HCT116 (cell line): ENCODE results near the gene AADACL4. TPM values are rescaled to one million over a fixed set of nuclear protein-coding genes. Genes with fewer than 3 reads are reported as not detected.

ENCODE experiments used
- ATAC-seq: fragments of 200-7000 bp; cut with Tn5 transposase; 2 replicates; pipeline ENCODE4 v1.9.1; 2020; ENCODE audit warnings: mild to moderate bottlenecking, moderate library complexity
- BruUV-seq: library from RNA; stranded (reverse); fragments of 400-500 nt; replicated peaks from 2 replicates; lab custom pipeline; 2021; lab: Mats Ljungman, UMichigan
- CTCF ChIA-PET: fragments of 300-600 bp; sonication (Branson Sonifier 250); formaldehyde crosslinking; loops from one replicate; lab custom pipeline; 2021; ENCODE audit warnings: antibody characterized with exemption; lab: Charles Lee
- POLR2A ChIA-PET: fragments of 300-600, 350-600 bp; sonication (Branson Sonifier 250); formaldehyde crosslinking; loops from one replicate; lab custom pipeline; 2021; ENCODE audit warnings: antibody characterized with exemption; lab: Charles Lee
- RAD21 ChIA-PET, 2 experiments: fragments of 300-600 bp; sonication (Branson Sonifier 250); formaldehyde crosslinking; loops; one replicate each; lab custom pipeline; 2023; ENCODE audit warnings: low total read pairs in 2 of 2; ENCODE audit not compliant: uncharacterized antibody in 2 of 2, unreplicated experiment in 2 of 2, low non-redundant PET in 1 of 2; lab: Charles Lee
- DNase-seq: peaks from one replicate; pipeline ENCODE4 v3.0.0-alpha.2; 2010; ENCODE audit warnings: low read depth, low spot score
- H2AFZ ChIP-seq: fragments of 200-600 bp; shearing (Covaris generic), sonication (generic); 2 replicates; pipeline ENCODE4 v1.6.1; 2017; ENCODE audit warnings: low read depth, mixed run types, mixed read lengths, antibody characterized with exemption, low read length; ENCODE audit not compliant: poor library complexity, severe bottlenecking
- H3K27ac ChIP-seq: 2 replicates; pipeline ENCODE4 v1.5.1; 2012; ENCODE audit warnings: low read depth, low read length
- H3K27me3 ChIP-seq: fragments of 200-600 bp; sonication (generic); 2 replicates; pipeline ENCODE4 v1.6.1; 2016; ENCODE audit warnings: mixed run types, low read length, mixed read lengths; ENCODE audit not compliant: insufficient read depth
- H3K36me3 ChIP-seq, 2 experiments: fragments of 200-500 bp in 1 of 2; fragments of 200-600 bp in 1 of 2; sonication (Bioruptor generic) in 1 of 2; sonication (generic) in 1 of 2; 2 replicates each; pipeline versions ENCODE4 v1.5.1 to v1.6.1; 2014 to 2016; ENCODE audit warnings: low read length in 2 of 2, inconsistent platforms in 1 of 2, mixed read lengths in 1 of 2, mixed run types in 1 of 2; ENCODE audit not compliant: insufficient read depth in 2 of 2, control insufficient read depth in 1 of 2
- H3K4me1 ChIP-seq, 2 experiments: fragments of 200-600 bp in 1 of 2; sonication (generic) in 1 of 2; 2 replicates each; pipeline versions ENCODE4 v1.5.1 to v1.6.1; 2012 to 2017; ENCODE audit warnings: low read length in 2 of 2, inconsistent platforms in 1 of 2, mild to moderate bottlenecking in 1 of 2, mixed read lengths in 1 of 2, mixed run types in 1 of 2, moderate library complexity in 1 of 2; ENCODE audit not compliant: insufficient read depth in 2 of 2, control insufficient read depth in 1 of 2
- H3K4me2 ChIP-seq: fragments of 200-600 bp; sonication (generic); 2 replicates; pipeline ENCODE4 v1.6.1; 2017; ENCODE audit warnings: mixed run types, low read length, mixed read lengths
- H3K4me3 ChIP-seq, 2 experiments: fragments of 200-600 bp in 1 of 2; sonication (generic) in 1 of 2; replicated peaks in 1 of 2; 2 replicates each; pipeline ENCODE4 v1.5.1; 2011 to 2016; ENCODE audit warnings: low read length in 2 of 2, control low read depth in 1 of 2, low read depth in 1 of 2, mild to moderate bottlenecking in 1 of 2, mixed read lengths in 1 of 2, mixed run types in 1 of 2
- H3K79me2 ChIP-seq: fragments of 200-600 bp; sonication (generic); 2 replicates; pipeline ENCODE4 v1.6.1; 2017; ENCODE audit warnings: mild to moderate bottlenecking, mixed run types, low read length, moderate library complexity, mixed read lengths; ENCODE audit not compliant: insufficient read depth
- H3K9ac ChIP-seq: fragments of 200-600 bp; sonication (generic); 2 replicates; pipeline ENCODE4 v1.6.1; 2016; ENCODE audit warnings: low read length, mixed read lengths
- H3K9me2 ChIP-seq: fragments of 200-600 bp; sonication (generic), shearing (Covaris generic); 2 replicates; pipeline ENCODE4 v1.6.1; 2017; ENCODE audit warnings: mixed run types, mild to moderate bottlenecking, moderate library complexity; ENCODE audit not compliant: insufficient read depth
- H3K9me3 ChIP-seq, 2 experiments: fragments of 200-500 bp in 1 of 2; fragments of 200-600 bp in 1 of 2; sonication (Bioruptor generic) in 1 of 2; sonication (generic) in 1 of 2; 2 replicates each; pipeline ENCODE4 v1.6.1; 2014 to 2017; ENCODE audit warnings: low read length in 2 of 2, mixed read lengths in 2 of 2, inconsistent platforms in 1 of 2, low read depth in 1 of 2, mild to moderate bottlenecking in 1 of 2, mixed run types in 1 of 2, moderate library complexity in 1 of 2; ENCODE audit not compliant: control insufficient read depth in 1 of 2, insufficient read depth in 1 of 2
- H4K20me1 ChIP-seq: fragments of 200-600 bp; sonication (generic), shearing (Covaris generic); 2 replicates; pipeline ENCODE4 v1.6.1; 2017; ENCODE audit warnings: mixed run types, mild to moderate bottlenecking, moderate library complexity; ENCODE audit not compliant: insufficient read depth
- ATF3 ChIP-seq: IDR thresholded peaks from 2 replicates; pipeline ENCODE4 v1.6.1; 2012
- CBX3 ChIP-seq: IDR thresholded peaks from 2 replicates; pipeline ENCODE4 v1.6.1; 2012; ENCODE audit warnings: low read depth
- CEBPB ChIP-seq: IDR thresholded peaks from 2 replicates; pipeline ENCODE4 v1.6.1; 2012; ENCODE audit warnings: low read depth
- CTCF ChIP-seq, 3 experiments: fragments of 200-600 bp in 1 of 3; sonication (generic) in 1 of 3; IDR thresholded peaks in 2 of 3; conservative IDR thresholded peaks in 1 of 3; 2 replicates each; pipeline ENCODE4 v1.5.1; 2012 to 2017; ENCODE audit warnings: low read depth in 2 of 3, low read length in 2 of 3, antibody characterized with exemption in 1 of 3, borderline replicate concordance in 1 of 3, control low read depth in 1 of 3, mild to moderate bottlenecking in 1 of 3, mixed read lengths in 1 of 3, mixed run types in 1 of 3, moderate library complexity in 1 of 3; ENCODE audit not compliant: insufficient read depth in 1 of 3
- EGR1 ChIP-seq: IDR thresholded peaks from 2 replicates; pipeline ENCODE4 v1.6.1; 2012; ENCODE audit warnings: low read depth
- ELF1 ChIP-seq: IDR thresholded peaks from 2 replicates; pipeline ENCODE4 v1.6.1; 2012; ENCODE audit warnings: low read depth, borderline replicate concordance
- FOSL1 ChIP-seq: IDR thresholded peaks from 2 replicates; pipeline ENCODE4 v1.6.1; 2012; ENCODE audit warnings: low read depth
- JUND ChIP-seq: IDR thresholded peaks from 2 replicates; pipeline ENCODE4 v1.6.1; 2012
- MAX ChIP-seq: IDR thresholded peaks from 2 replicates; pipeline ENCODE4 v1.6.1; 2012
- POLR2A ChIP-seq: IDR thresholded peaks from 2 replicates; pipeline ENCODE4 v1.7.0; 2011; ENCODE audit warnings: borderline replicate concordance; ENCODE audit not compliant: insufficient read depth, insufficient read length; ENCODE audit errors: extremely low read depth
- POLR2AphosphoS5 ChIP-seq: IDR thresholded peaks from 2 replicates; pipeline ENCODE4 v1.6.1; 2011; ENCODE audit warnings: mild to moderate bottlenecking, low read depth, low read length, moderate library complexity
- SIN3A ChIP-seq: IDR thresholded peaks from 2 replicates; pipeline ENCODE4 v1.6.1; 2012; ENCODE audit warnings: low read depth
- SP1 ChIP-seq: IDR thresholded peaks from 2 replicates; pipeline ENCODE4 v1.6.1; 2012; ENCODE audit warnings: low read depth
- TCF7L2 ChIP-seq: IDR thresholded peaks from 2 replicates; pipeline ENCODE4 v1.7.0; 2011; ENCODE audit warnings: borderline replicate concordance, inconsistent platforms; ENCODE audit not compliant: insufficient read depth, insufficient read length; ENCODE audit errors: extremely low read depth
- YY1 ChIP-seq: IDR thresholded peaks from 2 replicates; pipeline ENCODE4 v1.6.1; 2011; ENCODE audit warnings: low read length, low read depth, moderate library complexity, mild to moderate bottlenecking; ENCODE audit not compliant: insufficient replicate concordance; ENCODE audit errors: extremely low read depth
- intact Hi-C: fragments of 100-400 bp; cut with micrococcal nuclease; formaldehyde crosslinking; loops from 2 replicates; pipeline ENCODE4 v1.10.0; 2022
- total RNA-seq: library from RNA; stranded (reverse); gene quantifications from one replicate; pipeline ENCODE4 v1.2.1, GENCODE V29; 2021; ENCODE audit not compliant: unreplicated experiment
- TF ChIP-seq, protein P1 (sequence below): IDR thresholded peaks from 2 replicates; pipeline ENCODE4 v1.6.1; 2011; ENCODE audit warnings: mild to moderate bottlenecking, low read length, moderate library complexity; ENCODE audit not compliant: insufficient replicate concordance; ENCODE audit errors: extremely low read depth
- TF ChIP-seq, protein P2 (sequence below): IDR thresholded peaks from 2 replicates; pipeline ENCODE4 v1.6.1; 2012; ENCODE audit warnings: low read depth

Gene AADACL4
- total RNA-seq, 1 experiment from 2014 or later, result not detected

GRCh38 chr1:12621346-12622335 is 22.2 kb upstream of the AADACL4 start:
- CTCF ChIA-PET, result interaction anchor here (1.0 to 5.2 kb wide), 3 partner anchors 308 to 350 kb away, joined by 3 to 42 read pairs (median 4); no protein-coding TSS in a partner anchor
- H3K4me1 ChIP-seq, result peaks cover 18 to 32% of the 10 kb centered on the region in 2 experiments
- H3K4me2 ChIP-seq, result no peak overlapping the region

More at GRCh38 chr1:12621346-12622335, 22.2 kb upstream of the AADACL4 start:
- intact Hi-C loops, result no loop called here
- peaks cover 8% of the 10 kb centered on the region; the same call in 1 of the 2 replicates for H3K79me2 ChIP-seq
- DNase-seq (no peak), ATAC-seq (no peak)
- no peaks in the 10 kb centered on the region for H4K20me1 ChIP-seq
- ChIA-PET POLR2A (no interaction called here), RAD21 (no interaction called here)
- no peak overlapping the region for H2AFZ ChIP-seq
- no peaks in the 10 kb centered on the region for H3K9me3 ChIP-seq
- no peaks in the 10 kb centered on the region for H3K9me2 ChIP-seq
- no peaks in the 10 kb centered on the region for H3K27me3 ChIP-seq
- TF ChIP-seq ATF3 (no peak), FOSL1 (no peak), TCF7L2 (no peak), CTCF (IDR thresholded peaks at IDR 0.05 in 2 of 3, conservative IDR thresholded peaks at IDR 0.05 in 1 of 3; ENCODE audit: borderline replicate concordance in 1 of 3, insufficient read depth in 1 of 3, low read depth in 2 of 3, low read length in 2 of 3) (no peak), POLR2A (no peak), SIN3A (no peak), POLR2AphosphoS5 (no peak), YY1 (no peak), MAX (no peak), JUND (no peak), SP1 (no peak), CEBPB (no peak), CBX3 (no peak), ELF1 (no peak), EGR1 (no peak)
- TF ChIP-seq, protein P1, sequence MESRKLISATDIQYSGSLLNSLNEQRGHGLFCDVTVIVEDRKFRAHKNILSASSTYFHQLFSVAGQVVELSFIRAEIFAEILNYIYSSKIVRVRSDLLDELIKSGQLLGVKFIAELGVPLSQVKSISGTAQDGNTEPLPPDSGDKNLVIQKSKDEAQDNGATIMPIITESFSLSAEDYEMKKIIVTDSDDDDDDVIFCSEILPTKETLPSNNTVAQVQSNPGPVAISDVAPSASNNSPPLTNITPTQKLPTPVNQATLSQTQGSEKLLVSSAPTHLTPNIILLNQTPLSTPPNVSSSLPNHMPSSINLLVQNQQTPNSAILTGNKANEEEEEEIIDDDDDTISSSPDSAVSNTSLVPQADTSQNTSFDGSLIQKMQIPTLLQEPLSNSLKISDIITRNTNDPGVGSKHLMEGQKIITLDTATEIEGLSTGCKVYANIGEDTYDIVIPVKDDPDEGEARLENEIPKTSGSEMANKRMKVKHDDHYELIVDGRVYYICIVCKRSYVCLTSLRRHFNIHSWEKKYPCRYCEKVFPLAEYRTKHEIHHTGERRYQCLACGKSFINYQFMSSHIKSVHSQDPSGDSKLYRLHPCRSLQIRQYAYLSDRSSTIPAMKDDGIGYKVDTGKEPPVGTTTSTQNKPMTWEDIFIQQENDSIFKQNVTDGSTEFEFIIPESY, result no peak
- TF ChIP-seq, protein P2, sequence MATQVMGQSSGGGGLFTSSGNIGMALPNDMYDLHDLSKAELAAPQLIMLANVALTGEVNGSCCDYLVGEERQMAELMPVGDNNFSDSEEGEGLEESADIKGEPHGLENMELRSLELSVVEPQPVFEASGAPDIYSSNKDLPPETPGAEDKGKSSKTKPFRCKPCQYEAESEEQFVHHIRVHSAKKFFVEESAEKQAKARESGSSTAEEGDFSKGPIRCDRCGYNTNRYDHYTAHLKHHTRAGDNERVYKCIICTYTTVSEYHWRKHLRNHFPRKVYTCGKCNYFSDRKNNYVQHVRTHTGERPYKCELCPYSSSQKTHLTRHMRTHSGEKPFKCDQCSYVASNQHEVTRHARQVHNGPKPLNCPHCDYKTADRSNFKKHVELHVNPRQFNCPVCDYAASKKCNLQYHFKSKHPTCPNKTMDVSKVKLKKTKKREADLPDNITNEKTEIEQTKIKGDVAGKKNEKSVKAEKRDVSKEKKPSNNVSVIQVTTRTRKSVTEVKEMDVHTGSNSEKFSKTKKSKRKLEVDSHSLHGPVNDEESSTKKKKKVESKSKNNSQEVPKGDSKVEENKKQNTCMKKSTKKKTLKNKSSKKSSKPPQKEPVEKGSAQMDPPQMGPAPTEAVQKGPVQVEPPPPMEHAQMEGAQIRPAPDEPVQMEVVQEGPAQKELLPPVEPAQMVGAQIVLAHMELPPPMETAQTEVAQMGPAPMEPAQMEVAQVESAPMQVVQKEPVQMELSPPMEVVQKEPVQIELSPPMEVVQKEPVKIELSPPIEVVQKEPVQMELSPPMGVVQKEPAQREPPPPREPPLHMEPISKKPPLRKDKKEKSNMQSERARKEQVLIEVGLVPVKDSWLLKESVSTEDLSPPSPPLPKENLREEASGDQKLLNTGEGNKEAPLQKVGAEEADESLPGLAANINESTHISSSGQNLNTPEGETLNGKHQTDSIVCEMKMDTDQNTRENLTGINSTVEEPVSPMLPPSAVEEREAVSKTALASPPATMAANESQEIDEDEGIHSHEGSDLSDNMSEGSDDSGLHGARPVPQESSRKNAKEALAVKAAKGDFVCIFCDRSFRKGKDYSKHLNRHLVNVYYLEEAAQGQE, result no peak
- TF ChIP-seq, all 23 proteins: peak for 0
- Histone ChIP-seq H3K27ac (no peak overlapping the region), H3K4me3 (no peak overlapping the region), H3K36me3 (no peaks in the 10 kb centered on the region), H3K9ac (no peak overlapping the region)
- no TSS peak for BruUV-seq
